ENCODE data around the gene TAS2R3.
A peak's percentile ranks its signal among the peaks of the same experiment; 100 is the strongest.
"Not testable (repeated sequence)": the region's sequence is repeated elsewhere in the genome, so short reads cannot be mapped to it uniquely, and the experiment has no call there.

Gene TAS2R3, protein sequence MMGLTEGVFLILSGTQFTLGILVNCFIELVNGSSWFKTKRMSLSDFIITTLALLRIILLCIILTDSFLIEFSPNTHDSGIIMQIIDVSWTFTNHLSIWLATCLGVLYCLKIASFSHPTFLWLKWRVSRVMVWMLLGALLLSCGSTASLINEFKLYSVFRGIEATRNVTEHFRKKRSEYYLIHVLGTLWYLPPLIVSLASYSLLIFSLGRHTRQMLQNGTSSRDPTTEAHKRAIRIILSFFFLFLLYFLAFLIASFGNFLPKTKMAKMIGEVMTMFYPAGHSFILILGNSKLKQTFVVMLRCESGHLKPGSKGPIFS

DNA sequence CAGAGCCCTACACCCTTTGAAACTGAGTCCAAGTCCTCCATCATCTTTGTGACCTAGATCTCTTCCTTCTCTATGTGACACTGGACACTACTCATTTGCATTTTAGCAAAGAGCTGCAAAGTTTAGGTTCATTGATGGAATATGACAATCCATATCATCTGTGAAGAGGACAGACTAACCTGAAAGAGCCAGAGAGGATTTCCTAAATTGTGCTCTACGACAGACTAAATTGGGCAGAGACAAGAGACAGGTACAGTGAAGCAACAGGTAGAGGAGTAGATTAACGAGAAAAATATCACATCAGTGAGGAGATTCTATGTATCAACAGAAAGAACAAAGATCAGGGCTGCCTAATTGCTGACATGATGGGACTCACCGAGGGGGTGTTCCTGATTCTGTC, at the start of gene TAS2R3:
Gene TAS2R3, plus strand, starts transcription at position 301 of the 400 bp plus-strand sequence. Its CDS starts 62 bp downstream, at position 363.
- no peak for DNase-seq (ENCODE audit: low read depth)

GRCh38 chr7:141714571-141714970, 49.3 kb upstream of the TAS2R3 start:
- DNase-seq (ENCODE audit: low read depth): no peak

DNA sequence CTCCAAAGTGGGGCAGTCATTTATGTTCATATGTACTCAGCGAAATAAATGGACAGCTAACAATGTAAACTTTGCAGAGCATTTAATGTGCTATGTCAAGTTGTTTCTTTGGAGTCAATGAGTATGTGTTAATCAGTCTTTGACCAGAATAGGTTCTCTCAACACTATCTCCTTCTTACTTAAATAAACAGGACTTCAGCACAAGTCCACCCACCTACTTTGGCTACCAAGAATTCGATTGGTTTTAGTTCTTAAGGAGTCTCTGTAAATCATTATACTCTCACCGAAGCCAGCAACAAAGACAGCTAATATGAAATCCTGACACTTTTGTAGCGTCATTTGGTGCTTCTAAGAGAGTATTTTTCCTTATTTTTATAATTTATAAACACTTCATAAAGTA, 48.9 kb upstream of the TAS2R3 start:
- no peak for DNase-seq (ENCODE audit: low read depth)

DNA sequence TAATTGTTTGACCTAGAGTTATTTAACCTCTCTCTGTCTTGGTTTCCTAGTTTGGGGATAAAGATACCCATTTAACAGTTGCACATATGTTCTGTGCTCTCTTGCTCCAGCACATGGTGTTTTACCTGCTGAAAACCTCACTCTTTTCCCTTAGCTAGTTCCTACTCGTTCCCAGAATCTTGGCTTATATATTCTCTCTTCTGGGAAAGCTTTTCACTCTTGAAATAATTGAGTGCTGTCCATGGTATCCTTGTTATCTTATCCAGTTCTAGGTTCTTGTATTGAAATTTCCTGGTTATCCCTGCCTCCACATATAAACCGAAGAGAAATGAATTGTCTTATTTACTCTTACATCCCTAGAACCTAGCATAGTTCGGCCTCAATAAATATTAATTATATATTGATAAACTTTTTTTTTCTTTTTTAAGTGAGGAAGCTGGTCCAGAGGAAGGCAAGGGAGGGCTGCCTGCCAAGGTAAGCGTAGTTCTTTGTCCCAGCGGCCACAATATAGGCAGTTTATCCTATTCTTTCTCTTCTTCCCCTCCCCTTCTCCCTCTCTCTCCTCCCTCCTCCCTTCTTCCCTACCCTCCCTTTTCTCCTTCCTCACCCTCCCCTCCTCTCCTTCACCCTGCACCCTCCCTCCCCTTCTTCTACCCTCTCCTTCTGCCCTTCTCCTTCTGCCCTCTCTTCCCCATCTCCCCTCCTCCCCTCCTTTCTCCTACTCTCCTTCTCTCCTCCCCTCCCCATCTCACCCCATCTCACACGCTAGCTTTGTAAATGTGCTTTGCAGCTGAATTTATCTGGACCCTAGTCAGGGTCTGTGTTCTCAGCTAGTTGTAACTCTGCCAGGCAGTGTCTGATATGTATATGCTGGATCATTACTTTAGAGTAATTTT, 47.9 kb upstream of the TAS2R3 start:
- DNase-seq (ENCODE audit: low read depth): no peak

- DNase-seq (ENCODE audit: low read depth): no peak
Observed at GRCh38 chr7:141717450-141717849, 46.4 kb upstream of the TAS2R3 start.

DNA sequence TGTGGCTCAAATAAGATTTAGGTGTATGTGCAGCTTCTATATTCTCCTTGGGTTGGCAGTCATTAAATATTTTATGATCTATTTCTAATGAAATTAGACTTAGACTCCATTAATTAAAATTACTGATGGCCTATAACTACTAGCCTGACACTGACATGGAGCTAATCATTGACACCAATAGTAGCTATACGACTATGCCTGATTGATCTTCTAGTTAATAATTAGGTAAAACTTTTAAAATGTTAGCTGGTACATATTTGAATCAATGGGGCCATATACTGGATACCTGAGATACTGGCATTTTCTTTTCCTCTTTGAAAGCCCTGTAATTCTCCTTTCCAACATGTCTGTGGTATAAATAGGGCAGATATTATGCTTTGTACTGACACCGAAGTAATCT, 41.4 kb upstream of the TAS2R3 start:
- no peak for DNase-seq (ENCODE audit: low read depth)

DNA sequence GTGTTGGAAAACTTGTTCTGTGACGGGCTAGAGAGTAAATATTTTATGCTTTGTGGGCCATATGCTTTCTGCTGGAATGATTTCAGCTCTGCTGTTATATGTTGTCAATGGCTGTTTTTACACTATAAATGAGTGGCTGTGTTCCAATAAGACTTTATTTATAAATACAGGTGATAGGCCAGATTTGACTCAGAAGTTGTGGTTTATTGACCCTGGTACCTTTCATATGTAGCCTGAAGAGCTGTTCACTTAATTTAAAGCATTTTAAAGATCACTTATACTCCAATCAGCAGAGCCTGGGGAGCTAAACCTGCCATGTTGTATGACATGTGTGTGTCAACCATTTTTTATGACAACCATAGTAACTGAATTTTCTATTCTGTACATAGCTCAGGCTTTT, 34.9 kb upstream of the TAS2R3 start:
- DNase-seq (ENCODE audit: low read depth): no peak

DNA sequence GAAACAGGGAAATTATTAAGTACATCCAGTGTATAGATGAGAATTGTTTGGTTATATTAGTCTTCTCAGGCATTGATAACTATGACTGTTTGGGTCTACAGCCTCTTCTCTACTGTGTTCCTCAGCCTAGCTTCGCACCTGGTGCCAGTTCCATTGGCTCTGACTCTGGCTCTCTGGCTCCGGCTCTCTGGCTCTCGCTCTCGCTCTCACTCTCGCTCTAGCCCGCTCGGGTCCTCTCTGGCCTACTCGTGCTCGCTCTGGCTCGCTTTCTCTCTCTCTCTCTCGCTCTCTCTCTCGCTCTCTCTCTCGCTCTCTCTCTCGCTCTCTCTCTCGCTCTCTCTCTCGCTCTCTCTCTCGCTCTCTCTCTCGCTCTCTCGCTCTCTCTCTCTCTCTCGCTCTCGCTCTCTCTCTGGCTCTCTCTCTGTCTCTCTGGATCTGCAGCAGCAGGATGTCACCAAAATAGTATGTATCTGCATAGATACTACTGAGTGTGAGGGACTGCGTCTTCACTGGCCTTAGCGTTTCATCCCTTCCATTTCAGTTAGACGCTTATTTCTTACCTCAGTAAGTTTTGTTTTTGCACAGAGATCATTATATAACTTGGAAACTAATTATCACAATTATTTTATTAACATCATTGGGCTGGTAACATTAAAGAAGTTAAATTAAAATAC, 32.3 kb upstream of the TAS2R3 start:
- DNase-seq (ENCODE audit: low read depth): peak; percentile 32

DNA sequence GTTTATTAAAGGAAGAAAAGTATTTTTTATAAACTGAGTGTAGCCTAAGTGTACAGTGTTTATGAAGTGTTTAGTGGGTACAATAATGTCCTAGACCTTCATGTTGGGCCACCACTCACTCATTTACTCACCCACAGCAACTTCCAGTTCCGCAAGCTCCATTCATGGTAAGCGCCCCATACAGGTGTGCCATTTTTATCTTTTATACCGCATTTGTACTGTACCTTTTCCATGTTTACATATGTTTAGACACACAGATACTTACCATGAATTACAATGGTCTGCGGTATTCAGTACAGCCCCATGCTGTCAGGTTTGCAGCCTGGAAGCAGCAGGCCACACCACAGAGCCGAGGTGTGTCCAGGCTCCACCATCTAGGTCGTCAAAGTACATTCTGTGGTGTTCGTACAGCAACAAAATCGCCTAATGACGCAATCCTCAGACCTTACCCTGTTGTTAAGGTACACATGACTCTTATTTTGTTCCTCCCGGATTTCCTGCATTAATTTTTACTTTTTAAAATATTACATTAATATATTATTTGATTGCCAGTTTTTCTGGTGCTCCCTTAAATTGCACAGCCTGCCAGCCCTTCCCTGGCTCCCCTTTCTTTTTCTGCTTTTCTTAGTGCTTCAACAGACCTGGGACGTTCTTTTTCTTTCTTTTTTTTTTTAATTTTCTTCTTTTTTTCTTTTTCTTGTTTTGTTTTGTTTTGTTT, 26.6 kb upstream of the TAS2R3 start:
- DNase-seq (ENCODE audit: low read depth): peak; percentile 43

GRCh38 chr7:141737836-141738591, 25.9 kb upstream of the TAS2R3 start, which contains the start of gene SSBP1:
SSBP1 (plus strand) TSS chr7:141738358; CDS start chr7:141739167, 809 bp downstream.
- peak; percentile 95 for DNase-seq (ENCODE audit: low read depth)

DNA sequence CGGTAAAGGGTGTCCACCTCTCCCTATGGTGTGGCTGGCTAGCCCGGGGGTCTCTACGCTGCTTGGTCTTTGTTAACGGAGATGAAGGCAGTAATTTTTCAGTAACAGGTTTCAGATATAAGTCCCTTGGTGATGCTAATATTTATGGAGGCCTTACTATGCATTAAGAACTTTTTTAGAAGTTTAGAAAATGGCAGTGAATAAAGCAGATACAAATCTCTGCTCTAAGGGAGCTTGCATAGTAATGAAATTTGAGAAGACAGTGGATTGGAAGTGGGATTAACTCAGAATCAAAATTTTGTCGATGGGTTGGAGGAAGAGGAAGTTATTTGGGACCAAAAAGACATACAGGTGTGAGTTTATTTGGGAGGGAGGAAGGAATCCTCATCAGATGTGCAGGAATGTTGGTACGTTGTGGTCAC, 25.3 kb upstream of the TAS2R3 start:
- no peak for DNase-seq (ENCODE audit: low read depth)

GRCh38 chr7:141739250-141739649, 24.6 kb upstream of the TAS2R3 start:
- no peak for DNase-seq (ENCODE audit: low read depth)

GRCh38 chr7:141742229-141742628, 21.7 kb upstream of the TAS2R3 start:
- peak; percentile 86 for DNase-seq (ENCODE audit: low read depth)

GRCh38 chr7:141744131-141744530, 19.8 kb upstream of the TAS2R3 start:
- no peak for DNase-seq (ENCODE audit: low read depth)

DNA sequence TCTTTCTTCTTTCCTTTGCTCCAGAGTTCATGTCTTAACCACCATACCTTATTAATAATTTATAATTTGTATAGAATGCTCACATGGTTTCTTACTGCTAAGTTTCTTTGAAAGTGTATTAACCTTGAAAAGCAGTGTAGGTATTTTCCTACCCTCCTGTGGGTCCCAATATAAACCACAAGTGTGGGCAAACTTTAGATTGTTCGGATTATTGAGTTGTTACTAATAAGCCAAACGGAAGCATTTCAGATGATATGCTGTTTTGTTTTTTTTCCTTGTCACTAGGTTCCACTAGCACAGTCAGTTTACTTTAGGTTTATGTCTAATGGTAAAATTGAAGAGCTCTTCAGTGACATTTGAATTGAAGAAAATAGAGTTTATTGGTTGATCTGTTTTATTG, 15.5 kb upstream of the TAS2R3 start:
- peak; percentile 53 for DNase-seq (ENCODE audit: low read depth)

DNA sequence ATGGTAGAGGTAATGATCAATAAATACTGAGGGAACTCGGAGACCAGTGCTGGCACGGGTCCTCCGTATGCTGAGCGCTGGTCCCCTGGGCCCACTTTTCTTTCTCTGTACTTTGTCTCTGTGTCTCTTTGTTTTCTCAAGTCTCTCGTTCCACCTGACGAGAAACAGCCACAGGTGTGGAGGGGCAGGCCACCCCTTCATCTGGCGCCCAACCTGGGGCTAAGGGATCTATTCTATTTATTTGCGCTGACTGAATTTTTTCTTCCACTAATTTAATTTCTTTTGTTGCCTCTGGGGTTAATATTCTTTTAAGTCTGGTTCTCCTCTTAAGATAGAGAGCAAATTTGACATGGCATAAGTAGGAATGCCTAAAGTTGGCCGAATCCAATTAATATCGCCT, 12.0 kb upstream of the TAS2R3 start:
- DNase-seq (ENCODE audit: low read depth): peak; percentile 24

DNA sequence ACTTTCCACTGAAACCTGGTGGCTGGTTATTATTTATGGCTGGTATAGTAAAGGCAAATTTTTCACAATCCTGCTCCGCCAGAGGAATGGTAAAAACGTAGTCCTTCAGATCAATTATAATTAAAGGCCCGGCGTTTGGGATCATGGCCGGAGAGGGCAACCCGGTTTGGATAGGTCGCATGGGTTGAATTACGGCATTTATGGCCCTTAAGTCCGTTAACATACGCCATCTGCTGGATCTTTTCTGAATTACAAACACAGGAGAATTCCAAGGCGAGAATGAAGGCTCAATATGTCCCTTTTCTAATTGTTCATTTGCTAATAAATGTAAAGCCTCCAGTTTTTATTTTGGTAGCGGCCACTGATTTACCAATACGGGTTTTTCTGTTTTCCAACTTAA, 11.3 kb upstream of the TAS2R3 start:
- DNase-seq (ENCODE audit: low read depth): no peak

DNA sequence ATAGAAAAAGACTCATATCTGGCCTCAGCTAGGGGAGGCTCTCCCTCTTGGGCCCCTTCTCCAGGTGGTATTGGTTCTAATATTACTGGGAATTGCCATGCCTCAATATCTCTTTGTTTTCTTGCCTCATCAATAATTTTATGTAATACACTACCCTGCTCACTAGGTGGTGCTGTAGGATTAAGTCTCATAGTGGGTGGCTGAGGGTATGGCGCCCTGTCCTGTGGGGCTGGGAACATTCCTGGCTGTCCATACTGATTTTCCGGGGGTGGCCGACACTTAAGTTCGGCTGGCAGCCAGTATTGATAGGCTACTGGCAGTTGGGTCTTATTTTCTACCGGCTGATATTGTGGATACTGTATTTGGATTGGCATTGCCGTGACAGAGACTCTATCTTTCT, 9.0 kb upstream of the TAS2R3 start:
- peak; percentile 12 for DNase-seq (ENCODE audit: low read depth)

GRCh38 chr7:141770083-141770583, 6.2 kb downstream of the TAS2R3 start:
- DNase-seq (ENCODE audit: low read depth): not testable (repeated sequence)

DNA sequence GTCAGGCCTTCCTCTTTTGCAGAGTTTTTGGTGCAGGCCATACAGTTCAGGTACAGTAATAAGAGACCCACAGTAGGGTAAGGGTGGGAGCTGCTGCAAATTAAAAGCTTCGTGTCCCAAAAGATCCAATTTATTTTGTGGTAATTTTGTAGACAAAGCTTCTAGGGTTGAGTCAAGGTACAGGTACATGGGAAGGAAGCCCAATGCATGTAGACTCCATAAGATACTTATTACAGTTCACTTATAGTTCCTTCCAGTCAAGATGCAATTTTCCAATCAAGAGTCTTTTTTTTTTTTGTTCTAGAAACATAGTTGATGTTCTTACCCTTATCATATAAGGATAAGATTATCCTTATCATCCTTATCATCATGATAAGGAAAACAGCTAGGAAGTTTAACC, 12.5 kb downstream of the TAS2R3 start, which contains the start of gene TAS2R4:
Gene TAS2R4, plus strand, starts transcription at position 301 of the 400 bp plus-strand sequence. CDS start 1,815 bp downstream, outside the sequence.
- no peak for DNase-seq (ENCODE audit: low read depth)
